Lower leg skin (tissue), 4 donors: Measurements from ENCODE around the gene ADGRG2. TPM values are rescaled to one million over a fixed set of nuclear protein-coding genes. Genes with fewer than 3 reads are reported as not detected.
"Not testable (repeated sequence)": the region's sequence is repeated elsewhere in the genome, so short reads cannot be mapped to it uniquely, and the experiment has no call there.

Source experiments
- DNase-seq, 2 donors: peaks; one replicate each; pipeline ENCODE4 v3.0.0-alpha.2; 2019; ENCODE audit warnings: low spot score in 2 of 2
- H3K4me3 ChIP-seq: fragments of 200-600 bp; sonication (generic); 2 replicates; pipeline ENCODE4 v1.5.1; 2017; ENCODE audit warnings: mild to moderate bottlenecking, low read depth; ENCODE audit not compliant: poor library complexity, severe bottlenecking
- POLR2A ChIP-seq, 2 donors: fragments of 450-650 bp; IDR thresholded peaks; one replicate each; pipeline ENCODE4 v1.6.1; 2016 to 2017; ENCODE audit warnings: antibody characterized with exemption in 2 of 2, mild to moderate bottlenecking in 1 of 2, moderate library complexity in 1 of 2
- WGBS, 2 donors: methylation state at CpG; one replicate each; pipeline ENCODE4 v1.1.5; 2018; 5-methylcytosine and 5-hydroxymethylcytosine counted together
- intact Hi-C: fragments of 100-400 bp; cut with DNase I; formaldehyde crosslinking; loops from one replicate; pipeline ENCODE4 v1.15.0; 2023; ENCODE audit warnings: low total_unique reads
- total RNA-seq, 4 donors: library from RNA; depleted of rRNA; stranded (reverse); fragments of >200 nt; gene quantifications; one replicate each; pipeline ENCODE4 v1.1.0, GENCODE V29; 2016
- TF ChIP-seq, protein P1 (sequence below), 3 donors: fragments of 450-650 bp; IDR thresholded peaks; one replicate each; pipeline ENCODE4 v1.5.1; 2016; ENCODE audit warnings: antibody characterized with exemption in 3 of 3, mild to moderate bottlenecking in 3 of 3, moderate library complexity in 2 of 3

Gene ADGRG2
- total RNA-seq, 4 donors from 2014 or later: 0.47 to 0.62 (median 0.56) TPM

- intact Hi-C loops: no loop called here
- DNase-seq: no peak
- H3K4me3 ChIP-seq: no peak overlapping the region
- no peak for TF ChIP-seq POLR2A (IDR thresholded peaks at IDR 0.05)
- TF ChIP-seq, protein P1, sequence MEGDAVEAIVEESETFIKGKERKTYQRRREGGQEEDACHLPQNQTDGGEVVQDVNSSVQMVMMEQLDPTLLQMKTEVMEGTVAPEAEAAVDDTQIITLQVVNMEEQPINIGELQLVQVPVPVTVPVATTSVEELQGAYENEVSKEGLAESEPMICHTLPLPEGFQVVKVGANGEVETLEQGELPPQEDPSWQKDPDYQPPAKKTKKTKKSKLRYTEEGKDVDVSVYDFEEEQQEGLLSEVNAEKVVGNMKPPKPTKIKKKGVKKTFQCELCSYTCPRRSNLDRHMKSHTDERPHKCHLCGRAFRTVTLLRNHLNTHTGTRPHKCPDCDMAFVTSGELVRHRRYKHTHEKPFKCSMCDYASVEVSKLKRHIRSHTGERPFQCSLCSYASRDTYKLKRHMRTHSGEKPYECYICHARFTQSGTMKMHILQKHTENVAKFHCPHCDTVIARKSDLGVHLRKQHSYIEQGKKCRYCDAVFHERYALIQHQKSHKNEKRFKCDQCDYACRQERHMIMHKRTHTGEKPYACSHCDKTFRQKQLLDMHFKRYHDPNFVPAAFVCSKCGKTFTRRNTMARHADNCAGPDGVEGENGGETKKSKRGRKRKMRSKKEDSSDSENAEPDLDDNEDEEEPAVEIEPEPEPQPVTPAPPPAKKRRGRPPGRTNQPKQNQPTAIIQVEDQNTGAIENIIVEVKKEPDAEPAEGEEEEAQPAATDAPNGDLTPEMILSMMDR (IDR thresholded peaks at IDR 0.05): no peak
- WGBS, 2 donors: 70 to 79% methylated on average over 6 of the region's 6 CpGs
Observed at GRCh38 chrX:19034025-19034424, 88.2 kb downstream of the ADGRG2 start.

- no peak overlapping the region for H3K4me3 ChIP-seq
- TF ChIP-seq, protein P1 (IDR thresholded peaks at IDR 0.05): no peak
- TF ChIP-seq POLR2A (IDR thresholded peaks at IDR 0.05): no peak
- WGBS, 2 donors: 86 to 94% methylated on average over 3 of the region's 3 CpGs
- DNase-seq: no peak
- intact Hi-C loops: no loop called here
Observed at GRCh38 chrX:19030805-19031204, 91.5 kb downstream of the ADGRG2 start.

- no peak for TF ChIP-seq POLR2A (IDR thresholded peaks at IDR 0.05)
- TF ChIP-seq, protein P1 (IDR thresholded peaks at IDR 0.05): no peak
- H3K4me3 ChIP-seq: no peak overlapping the region
- no peak for DNase-seq
- intact Hi-C loops: no loop called here
- 78 to 91% methylated on average over 6 of the region's 6 CpGs for WGBS, 2 donors
Observed at GRCh38 chrX:19028560-19028959, 93.7 kb downstream of the ADGRG2 start.

- H3K4me3 ChIP-seq: no peak overlapping the region
- TF ChIP-seq, protein P1 (IDR thresholded peaks at IDR 0.05): no peak
- TF ChIP-seq POLR2A (IDR thresholded peaks at IDR 0.05): no peak
- DNase-seq: no peak
- intact Hi-C loops: no loop called here
- 79 to 95% methylated on average over 3 to 4 of the region's 4 CpGs for WGBS, 2 donors
Observed at GRCh38 chrX:19024366-19024765, 97.9 kb downstream of the ADGRG2 start.

DNA sequence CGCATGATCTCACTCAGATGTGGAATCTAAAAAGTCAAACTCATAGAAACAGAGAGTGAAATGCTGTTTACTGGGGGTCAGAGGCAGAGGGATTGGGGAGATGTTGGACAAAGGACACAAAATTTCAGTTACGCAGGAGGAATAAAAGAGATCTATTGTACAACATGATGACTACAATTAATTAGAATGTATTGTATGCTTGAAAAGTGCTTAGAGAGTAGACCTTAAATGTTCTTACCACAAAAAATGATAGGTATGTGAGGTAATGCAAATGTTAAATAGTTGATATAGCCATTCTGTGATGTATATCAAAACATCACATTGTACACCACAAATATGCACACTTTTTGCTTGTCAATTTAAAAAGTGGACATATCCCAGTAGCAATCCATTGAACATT is 102.3 kb downstream of the ADGRG2 start:
- TF ChIP-seq POLR2A (IDR thresholded peaks at IDR 0.05): no peak
- TF ChIP-seq, protein P1 (IDR thresholded peaks at IDR 0.05): no peak
- no peak overlapping the region for H3K4me3 ChIP-seq
- no peak for DNase-seq
- WGBS, 2 donors: 89 to 92% methylated on average over 2 of the region's 2 CpGs
- intact Hi-C loops: no loop called here

GRCh38 chrX:19017271-19017670 is 105.0 kb downstream of the ADGRG2 start:
- WGBS, 2 donors: 43 to 65% methylated on average over 3 of the region's 3 CpGs
- TF ChIP-seq POLR2A (IDR thresholded peaks at IDR 0.05): no peak
- TF ChIP-seq, protein P1 (IDR thresholded peaks at IDR 0.05): no peak
- no peak overlapping the region for H3K4me3 ChIP-seq
- no peak for DNase-seq
- intact Hi-C loops: no loop called here

- H3K4me3 ChIP-seq, DNase-seq, intact Hi-C loops: not testable (repeated sequence)
- 87 to 95% methylated on average over 7 to 8 of the region's 8 CpGs for WGBS, 2 donors
Observed at GRCh38 chrX:19016614-19017013, 105.7 kb downstream of the ADGRG2 start.
